ENCODE measurements around the gene GLI3.

Gene GLI3

DNA sequence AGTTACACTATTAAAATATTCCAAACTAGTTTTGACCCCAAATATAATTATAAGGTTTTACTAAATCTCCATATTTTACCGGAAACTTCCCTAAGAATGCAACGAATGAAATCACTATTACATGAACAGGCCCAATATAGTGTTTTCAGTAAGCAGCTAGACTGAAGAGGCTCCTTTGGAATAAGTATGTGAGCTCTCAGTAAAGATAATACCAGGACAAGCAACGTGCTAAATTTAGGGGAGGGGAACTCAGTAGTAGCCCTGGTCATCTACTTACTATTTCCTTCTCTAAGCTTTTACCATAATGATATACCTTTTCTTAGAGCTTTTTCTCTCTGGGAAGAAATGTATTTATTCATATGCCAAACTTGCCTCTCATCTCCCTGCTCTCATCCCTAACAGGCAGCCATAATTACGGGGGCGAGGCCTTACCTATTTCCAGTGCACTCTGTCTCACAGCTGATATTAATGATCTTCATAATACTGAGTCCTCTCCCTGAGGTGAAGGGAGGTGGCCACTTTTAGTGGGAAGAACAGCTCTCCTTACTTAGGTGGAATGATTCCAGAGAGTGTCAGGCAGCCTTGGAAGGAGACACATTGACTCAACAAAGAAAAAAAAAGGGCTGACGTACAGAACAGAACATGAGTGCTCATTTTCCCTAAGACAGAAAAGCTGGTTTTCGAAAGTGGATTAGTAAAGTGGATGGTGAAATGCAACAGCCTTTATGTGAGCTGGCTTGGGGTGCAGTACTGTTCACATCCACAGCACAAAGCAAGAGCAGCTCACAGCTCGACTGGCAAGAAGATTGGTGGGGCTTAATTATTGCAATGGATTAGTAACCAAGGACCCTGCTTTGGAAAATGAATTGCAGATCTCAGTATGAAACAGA lies 165.4 kb downstream of the GLI3 start:
- no peak for FAIRE-seq

DNA sequence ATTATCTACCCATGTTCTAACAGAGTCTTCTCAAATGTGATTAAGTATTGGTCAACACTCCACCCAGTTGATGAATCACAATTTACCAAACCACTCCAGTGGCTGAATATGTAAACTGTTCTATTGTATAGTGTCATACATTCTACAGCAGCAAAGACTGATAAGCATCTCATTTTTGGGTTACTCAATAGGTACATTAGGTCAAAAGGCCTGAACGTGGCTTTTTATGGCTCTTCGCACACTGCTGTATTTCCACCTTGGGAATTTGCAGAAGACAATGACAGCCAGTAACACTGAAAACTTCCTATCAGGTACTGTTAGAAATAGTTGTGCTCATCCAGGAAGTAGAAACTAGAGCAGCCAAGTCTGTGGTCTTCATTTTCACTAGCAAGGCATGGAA lies 166.9 kb downstream of the GLI3 start:
- no peak for FAIRE-seq

DNA sequence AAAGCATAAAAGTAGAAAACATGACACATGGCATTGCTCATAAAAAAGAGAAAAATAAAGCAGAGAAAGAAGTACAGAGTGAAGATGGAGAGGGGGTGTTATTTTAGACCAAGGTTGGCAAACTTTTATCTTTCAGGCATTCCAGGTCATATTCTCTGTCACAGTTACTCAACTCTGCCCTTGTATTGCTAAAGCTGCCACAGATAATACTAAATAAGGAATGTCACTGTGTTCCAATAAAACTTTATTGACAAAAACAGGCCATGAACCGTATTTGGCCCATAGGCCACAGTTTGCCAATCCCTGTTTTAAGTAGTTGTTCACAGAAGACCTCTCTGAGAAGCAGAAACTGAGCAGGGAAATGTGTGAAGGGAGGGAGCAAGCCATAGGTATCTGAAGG lies 167.4 kb downstream of the GLI3 start:
- FAIRE-seq: no peak

GRCh38 chr7:42068554-42069280 lies 168.3 kb downstream of the GLI3 start:
- FAIRE-seq: no peak

DNA sequence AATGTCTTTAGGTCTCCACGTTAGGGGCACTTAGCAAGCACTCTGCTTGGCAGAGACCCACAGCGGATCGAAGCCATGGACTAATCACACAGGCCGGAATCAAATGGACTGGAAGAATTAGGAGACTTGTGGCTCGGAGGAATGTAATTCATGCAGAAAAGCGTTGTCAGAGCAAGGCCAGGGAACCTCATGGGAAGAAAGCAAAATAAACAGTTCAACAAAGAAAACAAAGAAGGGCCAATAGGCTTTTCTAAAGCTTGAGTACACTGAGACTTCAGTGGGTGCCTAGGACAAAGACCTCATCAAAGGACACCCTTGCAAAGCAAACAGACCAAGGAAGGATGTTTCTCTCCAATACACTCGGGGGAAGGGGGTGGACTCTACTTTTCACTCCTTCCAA lies 171.1 kb downstream of the GLI3 start:
- no peak for FAIRE-seq

DNA sequence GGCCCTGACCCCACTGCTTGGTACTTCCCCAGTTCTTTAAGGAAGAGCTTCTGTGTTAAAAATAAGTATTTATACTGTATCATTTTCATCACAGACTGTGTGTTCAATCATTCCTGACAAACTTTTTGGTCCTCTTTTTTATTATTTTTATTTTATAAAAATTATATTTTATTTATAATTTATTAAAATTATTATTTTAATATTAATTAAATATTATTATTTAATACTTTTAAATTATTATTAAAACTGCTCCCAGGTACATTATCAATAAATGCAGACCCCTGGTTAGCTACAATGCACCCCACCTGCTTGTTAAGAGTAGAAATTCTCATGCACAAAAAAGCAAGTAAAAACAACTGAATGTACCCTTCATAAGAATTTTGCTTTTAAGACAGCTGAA lies 172.0 kb downstream of the GLI3 start:
- FAIRE-seq: no peak

- FAIRE-seq: no peak
These were observed 172.5 kb downstream of the GLI3 start for GRCh38 chr7:42064534-42064933.

- no peak for FAIRE-seq
These were observed 177.7 kb downstream of the GLI3 start for GRCh38 chr7:42059275-42059674.

DNA sequence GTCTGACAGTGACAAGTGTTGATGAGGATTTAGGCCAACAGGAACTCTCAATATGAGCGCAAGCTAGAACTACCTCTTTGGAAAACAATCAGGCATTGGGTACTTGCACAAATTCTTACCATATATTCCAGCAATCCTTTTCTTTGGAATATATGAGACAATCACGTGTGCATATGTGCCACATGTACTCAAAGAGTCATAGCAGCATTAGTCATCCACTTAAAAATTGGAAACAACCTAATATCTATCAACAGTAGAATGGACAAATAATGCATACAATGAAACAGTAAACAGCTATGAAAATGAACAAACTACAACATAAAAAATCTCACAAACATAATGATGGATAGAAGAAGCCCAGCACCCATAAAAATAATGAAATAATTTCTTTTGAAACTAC lies 179.7 kb downstream of the GLI3 start:
- FAIRE-seq: no peak

GRCh38 chr7:42055171-42055570 lies 181.8 kb downstream of the GLI3 start:
- FAIRE-seq: no peak

DNA sequence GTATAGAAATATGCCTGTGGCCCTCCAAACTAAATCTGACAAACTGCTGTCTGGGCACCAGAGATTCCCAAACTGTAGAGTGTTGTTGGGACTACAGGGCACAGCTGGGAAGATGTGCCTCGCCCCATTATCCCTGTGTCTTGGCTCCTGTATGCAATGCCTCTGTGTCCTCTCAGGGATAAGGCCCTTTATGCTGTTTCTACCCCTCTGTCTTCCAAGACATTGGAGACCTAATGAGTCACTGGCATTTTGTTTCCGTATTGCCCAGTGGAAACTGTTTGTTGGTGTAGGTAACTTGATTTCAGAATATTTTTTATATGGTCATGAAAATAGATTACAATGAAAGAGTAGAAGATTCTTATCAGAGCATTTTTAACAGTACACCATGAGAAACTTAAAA lies 183.2 kb downstream of the GLI3 start:
- no peak for FAIRE-seq

- no peak for FAIRE-seq
These were observed 187.2 kb downstream of the GLI3 start for GRCh38 chr7:42049761-42050160.

GRCh38 chr7:42046483-42046882 lies 190.5 kb downstream of the GLI3 start:
- FAIRE-seq: no peak

GRCh38 chr7:42045961-42046360 lies 191.0 kb downstream of the GLI3 start:
- FAIRE-seq: no peak

- no peak for FAIRE-seq
These were observed 197.1 kb downstream of the GLI3 start for GRCh38 chr7:42039921-42040320.

DNA sequence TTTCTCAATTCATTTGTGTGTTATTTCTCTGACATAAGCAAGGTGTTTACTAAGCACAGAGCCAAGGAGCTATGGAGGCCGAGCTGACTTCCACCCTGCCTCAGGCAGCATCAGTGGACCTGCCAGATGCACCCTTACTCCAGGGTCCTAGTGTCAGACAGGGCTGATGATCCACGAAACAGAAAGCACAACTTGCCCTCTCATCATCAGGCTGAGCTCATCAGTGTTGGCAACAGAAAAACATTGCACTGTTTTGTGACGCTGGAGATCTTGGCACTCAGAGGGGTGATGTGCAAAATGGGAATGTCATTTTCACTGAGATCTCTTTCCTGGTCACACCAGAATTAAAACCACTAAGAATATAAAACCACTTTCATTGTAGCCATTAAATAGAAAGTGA lies 201.8 kb downstream of the GLI3 start:
- FAIRE-seq: no peak

DNA sequence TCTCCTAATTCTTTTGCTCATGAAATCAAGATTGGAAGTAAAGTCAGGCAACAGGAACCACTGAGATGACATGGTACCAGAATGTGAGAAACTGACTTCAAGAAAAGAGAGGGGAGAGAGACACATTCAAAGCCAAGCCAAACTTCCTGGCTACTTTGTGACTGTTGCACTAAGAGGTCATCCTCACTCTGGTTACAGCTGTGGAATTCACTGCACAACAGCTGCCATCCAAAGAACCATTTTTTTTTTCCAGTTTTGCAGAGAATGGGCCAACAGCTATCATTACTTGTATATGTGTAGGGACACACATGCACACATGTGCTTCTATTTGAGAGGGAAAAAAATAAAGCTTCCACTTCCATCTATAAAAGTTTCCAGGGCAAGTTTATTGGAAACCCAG lies 203.5 kb downstream of the GLI3 start:
- no peak for FAIRE-seq

- no peak for FAIRE-seq
These were observed 207.6 kb downstream of the GLI3 start for GRCh38 chr7:42029405-42029804.

DNA sequence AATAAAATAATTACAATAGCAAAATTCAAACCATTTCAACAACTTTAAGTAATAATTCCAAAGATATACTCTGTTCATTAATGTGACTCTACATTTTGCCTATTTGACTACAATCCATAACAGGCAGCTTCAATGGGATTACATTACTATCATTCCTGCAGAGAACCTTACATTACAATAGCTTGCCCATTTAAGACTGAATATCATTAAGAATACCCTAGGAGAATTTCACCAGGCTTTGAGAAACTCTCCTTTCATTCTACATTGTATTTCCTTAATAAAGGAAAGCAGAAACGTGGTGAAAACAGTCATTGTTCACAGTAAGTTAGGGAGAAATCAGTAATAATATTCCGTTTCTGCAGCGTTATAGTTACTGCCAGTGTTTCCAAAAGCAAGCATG lies 209.5 kb downstream of the GLI3 start:
- FAIRE-seq: no peak

GRCh38 chr7:42026622-42027197 lies 210.3 kb downstream of the GLI3 start:
- no peak for FAIRE-seq

GRCh38 chr7:42025635-42026375 lies 211.2 kb downstream of the GLI3 start:
- no peak for FAIRE-seq

- no peak for FAIRE-seq
These were observed 212.5 kb downstream of the GLI3 start for GRCh38 chr7:42024537-42024936.

DNA sequence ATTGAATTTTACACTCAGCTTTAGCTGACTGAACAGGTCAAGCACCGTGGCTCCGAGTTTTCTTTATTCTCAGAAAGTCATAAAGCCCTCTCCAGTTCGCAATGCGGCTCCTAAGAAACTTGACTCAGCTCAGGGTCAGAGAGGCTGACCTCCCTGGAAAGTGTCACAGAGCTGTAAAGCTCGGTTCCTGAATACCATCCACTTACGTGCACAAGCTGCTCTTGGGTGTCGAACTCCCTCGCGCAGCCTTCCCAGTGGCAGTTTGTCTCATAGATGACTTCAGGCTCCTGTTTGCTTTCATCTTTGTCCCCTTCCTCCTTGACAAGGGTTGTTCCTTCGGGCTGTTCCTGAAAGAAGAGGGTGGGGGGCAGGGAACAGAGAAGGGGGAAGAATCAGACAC lies 213.7 kb downstream of the GLI3 start:
- FAIRE-seq: no peak
